Measurements from ENCODE around the gene B3GNT5. TPM values are rescaled to one million over a fixed set of nuclear protein-coding genes. Genes with fewer than 3 reads are reported as not detected.
A peak's percentile ranks its signal among the peaks of the same experiment; 100 is the strongest.

The B3GNT5 gene
- total RNA-seq, 2 donors from 2014 or later: 12.4 to 56.4 TPM

- no peak for DNase-seq (ENCODE audit: low spot score in 2 of 2)
- Mint-ChIP-seq H3K36me3 (no peaks in the 10 kb centered on the region), H3K27ac (no peak overlapping the region), H3K9me3 (no peaks in the 10 kb centered on the region)
- no peak for ATAC-seq
Measured at GRCh38 chr3:183315739-183316138, 62.7 kb downstream of the B3GNT5 start.

GRCh38 chr3:183317271-183317670 lies 64.2 kb downstream of the B3GNT5 start:
- no peak for ATAC-seq
- Mint-ChIP-seq H3K36me3 (no peaks in the 10 kb centered on the region), H3K27ac (no peak overlapping the region), H3K9me3 (no peaks in the 10 kb centered on the region)
- DNase-seq (ENCODE audit: low spot score in 2 of 2): no peak

- no peak overlapping the region for H3K27ac Mint-ChIP-seq
- DNase-seq (ENCODE audit: low spot score in 2 of 2) (no peak), ATAC-seq (no peak)
- no peaks in the 10 kb centered on the region for H3K36me3 Mint-ChIP-seq
- no peaks in the 10 kb centered on the region for H3K9me3 Mint-ChIP-seq
Measured at GRCh38 chr3:183317886-183318865, 65.1 kb downstream of the B3GNT5 start.

- DNase-seq (ENCODE audit: low spot score in 2 of 2) (no peak), ATAC-seq (peak in 1 of 2 donors; percentile 54)
- no peak overlapping the region for H3K27ac Mint-ChIP-seq
- no peaks in the 10 kb centered on the region for H3K9me3 Mint-ChIP-seq
- H3K36me3 Mint-ChIP-seq: no peaks in the 10 kb centered on the region
Measured at GRCh38 chr3:183318877-183319276, 65.8 kb downstream of the B3GNT5 start.

- Mint-ChIP-seq H3K9me3 (no peaks in the 10 kb centered on the region), H3K27ac (no peak overlapping the region), H3K36me3 (no peaks in the 10 kb centered on the region)
- DNase-seq (ENCODE audit: low spot score in 2 of 2): no peak
- ATAC-seq: peak; percentile 53 to 86
Measured at GRCh38 chr3:183319371-183319770, 66.3 kb downstream of the B3GNT5 start.

Other genes with a start within 250 kb of the B3GNT5 start
- 10 to 100 TPM; 27.2 to 30.9 TPM for gene MCCC1, start 153.8 kb upstream of the B3GNT5 start, total RNA-seq
- gene LAMP3, start 90.5 kb upstream of the B3GNT5 start, total RNA-seq: 10 to 100 TPM in 1 of 2 donors, 1 to 10 TPM in 1; 6.9 to 16.7 TPM
- 1 to 10 TPM; 1.5 to 2.5 TPM for gene MCF2L2, start 175.4 kb downstream of the B3GNT5 start, total RNA-seq

Data from activated naive CD4-positive, alpha-beta T cell treated with anti-CD3 and anti-CD28 coated beads, Interleukin-2, amount 50 U/mL, for 72 hours (primary cell).